Measurements from ENCODE around the gene PSTK. TPM values are rescaled to one million over a fixed set of nuclear protein-coding genes. Genes with fewer than 3 reads are reported as not detected.

The PSTK gene
- total RNA-seq, 1 experiment from 2014 or later: 12.2 TPM

GRCh38 chr10:123016228-123016627 lies 36.0 kb downstream of the PSTK start:
- in situ Hi-C loops (cut with HindIII; ENCODE audit: low sequenced_read_pairs): no loop called here
- no peak for DNase-seq (ENCODE audit: low spot score)

GRCh38 chr10:123017421-123018165 lies 37.4 kb downstream of the PSTK start:
- in situ Hi-C loops (cut with HindIII; ENCODE audit: low sequenced_read_pairs): no loop called here
- no peak for DNase-seq (ENCODE audit: low spot score)

GRCh38 chr10:123018531-123018930 lies 38.3 kb downstream of the PSTK start:
- in situ Hi-C loops (cut with HindIII; ENCODE audit: low sequenced_read_pairs): no loop called here

GRCh38 chr10:123019264-123019663 lies 39.1 kb downstream of the PSTK start:
- in situ Hi-C loops (cut with HindIII; ENCODE audit: low sequenced_read_pairs): no loop called here
- DNase-seq (ENCODE audit: low spot score): no peak

More at GRCh38 chr10:123018531-123018930, 38.3 kb downstream of the PSTK start:
- no peak for DNase-seq (ENCODE audit: low spot score)

- DNase-seq (ENCODE audit: low spot score): no peak
- in situ Hi-C loops (cut with HindIII; ENCODE audit: low sequenced_read_pairs): no loop called here
Observed at GRCh38 chr10:123019941-123020703, 39.9 kb downstream of the PSTK start.

GRCh38 chr10:123021517-123021916 lies 41.3 kb downstream of the PSTK start:
- no peak for DNase-seq (ENCODE audit: low spot score)
- in situ Hi-C loops (cut with HindIII; ENCODE audit: low sequenced_read_pairs): no loop called here

GRCh38 chr10:123024540-123024939 lies 44.3 kb downstream of the PSTK start:
- no peak for DNase-seq (ENCODE audit: low spot score)
- in situ Hi-C loops (cut with HindIII; ENCODE audit: low sequenced_read_pairs): no loop called here

GRCh38 chr10:123026302-123026701 lies 46.1 kb downstream of the PSTK start:
- in situ Hi-C loops (cut with HindIII; ENCODE audit: low sequenced_read_pairs): no loop called here
- no peak for DNase-seq (ENCODE audit: low spot score)

GRCh38 chr10:123027861-123028260 lies 47.7 kb downstream of the PSTK start:
- in situ Hi-C loops (cut with HindIII; ENCODE audit: low sequenced_read_pairs): no loop called here
- DNase-seq (ENCODE audit: low spot score): no peak

GRCh38 chr10:123031124-123031523 lies 50.9 kb downstream of the PSTK start:
- no peak for DNase-seq (ENCODE audit: low spot score)
- in situ Hi-C loops (cut with HindIII; ENCODE audit: low sequenced_read_pairs): no loop called here

GRCh38 chr10:123034332-123034731 lies 54.1 kb downstream of the PSTK start:
- no peak for DNase-seq (ENCODE audit: low spot score)
- in situ Hi-C loops (cut with HindIII; ENCODE audit: low sequenced_read_pairs): no loop called here

GRCh38 chr10:123035467-123036086 lies 55.4 kb downstream of the PSTK start:
- in situ Hi-C loops (cut with HindIII; ENCODE audit: low sequenced_read_pairs): no loop called here
- DNase-seq (ENCODE audit: low spot score): no peak

- no peak for DNase-seq (ENCODE audit: low spot score)
Observed at GRCh38 chr10:123038782-123039631, 58.8 kb downstream of the PSTK start.

GRCh38 chr10:123039632-123039930 lies 59.4 kb downstream of the PSTK start:
- in situ Hi-C loops (cut with HindIII; ENCODE audit: low sequenced_read_pairs): no loop called here
- DNase-seq (ENCODE audit: low spot score): no peak

More at GRCh38 chr10:123038782-123039631, 58.8 kb downstream of the PSTK start:
- in situ Hi-C loops (cut with HindIII; ENCODE audit: low sequenced_read_pairs): no loop called here

Other genes with a start within 250 kb of the PSTK start
- 1.7 and 1.8 TPM in 2 replicates for gene CUZD1, start 134.5 kb upstream of the PSTK start, total RNA-seq (2014; rRNA removed; shearing (Covaris generic))
- 2.6 and 4.3 TPM in 2 replicates for gene FAM24B, start 100.8 kb upstream of the PSTK start, total RNA-seq (2014; rRNA removed; shearing (Covaris generic))
- gene FAM24A, start 69.8 kb upstream of the PSTK start, total RNA-seq (2014; rRNA removed; shearing (Covaris generic)): not detected in 2 replicates
- 7.8 and 7.9 TPM in 2 replicates for gene C10orf88, start 26.2 kb upstream of the PSTK start, total RNA-seq (2014; rRNA removed; shearing (Covaris generic))
- gene IKZF5, start 28.4 kb downstream of the PSTK start, total RNA-seq (2014; rRNA removed; shearing (Covaris generic)): 0.49 and 1.0 TPM in 2 replicates
- gene ACADSB, start 28.6 kb downstream of the PSTK start, total RNA-seq (2014; rRNA removed; shearing (Covaris generic)): 6.5 and 10.9 TPM in 2 replicates
- gene HMX3, start 155.6 kb downstream of the PSTK start, total RNA-seq (2014; rRNA removed; shearing (Covaris generic)): not detected in 2 replicates
- gene HMX2, start 167.7 kb downstream of the PSTK start, total RNA-seq (2014; rRNA removed; shearing (Covaris generic)): not detected in 2 replicates
- 101 and 157 TPM in 2 replicates for gene BUB3, start 174.0 kb downstream of the PSTK start, total RNA-seq (2014; rRNA removed; shearing (Covaris generic))